Parathyroid adenoma (tissue), 2 donors: Measurements from ENCODE around the gene MAP4K5.

Experiments used
- H2AFZ ChIP-seq: fragments of 300-600 bp; sonication (generic); one replicate; pipeline ENCODE4 v1.7.0; 2017; ENCODE audit warnings: antibody characterized with exemption, mild to moderate bottlenecking
- H3K27ac ChIP-seq: fragments of 300-600 bp; sonication (generic); one replicate; pipeline ENCODE4 v1.7.0; 2017
- H3K27me3 ChIP-seq: fragments of 300-600 bp; sonication (generic); one replicate; pipeline ENCODE4 v1.7.0; 2017; ENCODE audit warnings: low read length; ENCODE audit not compliant: control insufficient read depth, insufficient read depth
- H3K36me3 ChIP-seq: fragments of 300-600 bp; sonication (generic); one replicate; pipeline ENCODE4 v1.7.0; 2017; ENCODE audit warnings: low read length; ENCODE audit not compliant: control insufficient read depth, insufficient read depth
- H3K4me1 ChIP-seq: fragments of 300-600 bp; sonication (generic); one replicate; pipeline ENCODE4 v1.7.0; 2017; ENCODE audit warnings: control low read depth
- H3K4me2 ChIP-seq: fragments of 300-600 bp; sonication (generic); one replicate; pipeline ENCODE4 v1.7.0; 2017; ENCODE audit warnings: low read length
- H3K4me3 ChIP-seq: fragments of 300-600 bp; sonication (generic); one replicate; pipeline ENCODE4 v1.7.0; 2017; ENCODE audit warnings: low read depth, low read length
- H3K79me2 ChIP-seq: fragments of 300-600 bp; sonication (generic); one replicate; pipeline ENCODE4 v1.7.0; 2017; ENCODE audit warnings: control low read depth
- H3K9ac ChIP-seq: fragments of 300-600 bp; sonication (generic); one replicate; pipeline ENCODE4 v1.7.0; 2017; ENCODE audit warnings: mild to moderate bottlenecking
- H3K9me3 ChIP-seq: fragments of 300-600 bp; sonication (generic); one replicate; pipeline ENCODE4 v1.7.0; 2017; ENCODE audit warnings: low read length; ENCODE audit not compliant: control insufficient read depth
- CTCF ChIP-seq: fragments of 300-600 bp; sonication (generic); IDR thresholded peaks from one replicate; pipeline ENCODE4 v1.7.0; 2017; ENCODE audit warnings: antibody characterized with exemption, mild to moderate bottlenecking
- donor health status: primary hyperparathyroidism.

The MAP4K5 gene

GRCh38 chr14:50407111-50407812, 125.1 kb downstream of the MAP4K5 start:
- no peak overlapping the region for H3K27ac ChIP-seq
- H3K4me2 ChIP-seq = no peak overlapping the region
- peaks cover 6% of the 10 kb centered on the region for H3K4me1 ChIP-seq
- H3K9me3 ChIP-seq = no peaks in the 10 kb centered on the region
- no peak for TF ChIP-seq CTCF
- no peak overlapping the region for H2AFZ ChIP-seq
- H3K27me3 ChIP-seq = no peaks in the 10 kb centered on the region
- H3K9ac ChIP-seq = no peak overlapping the region
- no peak overlapping the region for H3K4me3 ChIP-seq
- H3K79me2 ChIP-seq = no peaks in the 10 kb centered on the region
- no peaks in the 10 kb centered on the region for H3K36me3 ChIP-seq

GRCh38 chr14:50403419-50403818, 128.9 kb downstream of the MAP4K5 start:
- Histone ChIP-seq H3K36me3 (no peaks in the 10 kb centered on the region), H3K27me3 (no peaks in the 10 kb centered on the region), H3K9ac (no peak overlapping the region), H2AFZ (peak overlapping the region; percentile 43), H3K4me3 (no peak overlapping the region), H3K27ac (peak overlapping the region; percentile 48), H3K4me2 (no peak overlapping the region), H3K9me3 (no peaks in the 10 kb centered on the region), H3K79me2 (no peaks in the 10 kb centered on the region), H3K4me1 (peaks cover 20% of the 10 kb centered on the region)
- no peak for TF ChIP-seq CTCF

GRCh38 chr14:50402965-50403364, 129.4 kb downstream of the MAP4K5 start:
- H3K9me3 ChIP-seq = no peaks in the 10 kb centered on the region
- no peak overlapping the region for H3K9ac ChIP-seq
- no peaks in the 10 kb centered on the region for H3K36me3 ChIP-seq
- H3K4me2 ChIP-seq = no peak overlapping the region
- TF ChIP-seq CTCF = no peak
- H3K4me1 ChIP-seq = peaks cover 20% of the 10 kb centered on the region
- no peak overlapping the region for H3K4me3 ChIP-seq
- peak overlapping the region; percentile 43 for H2AFZ ChIP-seq
- peak overlapping the region; percentile 48 for H3K27ac ChIP-seq
- no peaks in the 10 kb centered on the region for H3K79me2 ChIP-seq
- H3K27me3 ChIP-seq = no peaks in the 10 kb centered on the region

GRCh38 chr14:50400461-50400860, 131.9 kb downstream of the MAP4K5 start:
- Histone ChIP-seq H2AFZ (peak overlapping the region; percentile 44), H3K27me3 (no peaks in the 10 kb centered on the region), H3K9ac (no peak overlapping the region), H3K9me3 (no peaks in the 10 kb centered on the region), H3K27ac (peak overlapping the region; percentile 91), H3K4me3 (no peak overlapping the region), H3K4me1 (peaks cover 24% of the 10 kb centered on the region), H3K4me2 (no peak overlapping the region), H3K36me3 (no peaks in the 10 kb centered on the region), H3K79me2 (no peaks in the 10 kb centered on the region)
- TF ChIP-seq CTCF = no peak
